TTC549 (cell line): ENCODE measurements around the gene DHDH.
A peak's percentile ranks its signal among the peaks of the same experiment; 100 is the strongest.
"Not testable (repeated sequence)": the region's sequence is repeated elsewhere in the genome, so short reads cannot be mapped to it uniquely, and the experiment has no call there.

Experiments used
- FAIRE-seq: peaks from 2 replicates; lab custom pipeline; 2012; peaks lifted over from hg19 to GRCh38; lab: Jason Lieb, UNC

Gene DHDH

GRCh38 chr19:48933382-48933932 is at the start of gene DHDH:
Gene DHDH (plus strand): TSS chr19:48933699. CDS start chr19:48933722, 23 bp downstream.
- FAIRE-seq = no peak

- FAIRE-seq = no peak
Measured at GRCh38 chr19:48883726-48884125, 49.8 kb upstream of the DHDH start.

GRCh38 chr19:48887861-48888612 is 45.5 kb upstream of the DHDH start:
- FAIRE-seq = no peak

GRCh38 chr19:48889496-48889895 is 44.0 kb upstream of the DHDH start:
- not testable (repeated sequence) for FAIRE-seq

- no peak for FAIRE-seq
Measured at GRCh38 chr19:48890551-48890950, 42.9 kb upstream of the DHDH start.

- no peak for FAIRE-seq
Measured at GRCh38 chr19:48895226-48895625, 38.3 kb upstream of the DHDH start.

GRCh38 chr19:48896191-48896720 is 37.2 kb upstream of the DHDH start:
- no peak for FAIRE-seq

- FAIRE-seq = no peak
Measured at GRCh38 chr19:48897181-48897580, 36.3 kb upstream of the DHDH start.

- not testable (repeated sequence) for FAIRE-seq
Measured at GRCh38 chr19:48899386-48899749, 34.1 kb upstream of the DHDH start.

- peak; percentile 98 for FAIRE-seq
Measured at GRCh38 chr19:48899781-48900476, 33.6 kb upstream of the DHDH start, which contains the start of gene NUCB1. Gene NUCB1 (plus strand): TSS chr19:48900312. CDS start chr19:48900797, 485 bp downstream.

- peak; percentile 65 for FAIRE-seq
Measured at GRCh38 chr19:48900477-48901406, 32.8 kb upstream of the DHDH start.

- not testable (repeated sequence) for FAIRE-seq
Measured at GRCh38 chr19:48902291-48902690, 31.2 kb upstream of the DHDH start.

- FAIRE-seq = not testable (repeated sequence)
Measured at GRCh38 chr19:48903788-48904187, 29.7 kb upstream of the DHDH start.

- FAIRE-seq = no peak
Measured at GRCh38 chr19:48905664-48906063, 27.8 kb upstream of the DHDH start.

- FAIRE-seq = no peak
Measured at GRCh38 chr19:48906324-48906723, 27.2 kb upstream of the DHDH start.

GRCh38 chr19:48907671-48908070 is 25.8 kb upstream of the DHDH start:
- FAIRE-seq = no peak

GRCh38 chr19:48909424-48910077 is 23.9 kb upstream of the DHDH start:
- FAIRE-seq = not testable (repeated sequence)

- FAIRE-seq = no peak
Measured at GRCh38 chr19:48910803-48911202, 22.7 kb upstream of the DHDH start.

- FAIRE-seq = peak; percentile 5
Measured at GRCh38 chr19:48913114-48913889, 20.2 kb upstream of the DHDH start.

GRCh38 chr19:48914181-48914580 is 19.3 kb upstream of the DHDH start:
- no peak for FAIRE-seq

- FAIRE-seq = no peak
Measured at GRCh38 chr19:48915757-48916156, 17.7 kb upstream of the DHDH start.
